Cardiac fibroblast (primary cell): ENCODE data around the gene CERK.
A peak's percentile ranks its signal among the peaks of the same experiment; 100 is the strongest.

ENCODE experiments used
- DNase-seq, 2 donors: peaks; one replicate each; pipeline versions ENCODE4 v3.0.0 to v3.0.0-alpha.2; 2010; ENCODE audit warnings: low read depth in 2 of 2
- H3K4me3 ChIP-seq, 2 donors: replicated peaks in 1 of 2; 1 replicate in 1 of 2; 2 replicates in 1 of 2; pipeline ENCODE4 v1.5.1; 2011; ENCODE audit warnings: low read depth in 2 of 2, low read length in 2 of 2, mild to moderate bottlenecking in 2 of 2, moderate library complexity in 1 of 2
- TF ChIP-seq, protein P1 (sequence below): IDR thresholded peaks from one replicate; pipeline ENCODE4 v1.5.1; 2011; ENCODE audit warnings: low read depth, mild to moderate bottlenecking, low read length, inconsistent platforms

The CERK gene

DNA sequence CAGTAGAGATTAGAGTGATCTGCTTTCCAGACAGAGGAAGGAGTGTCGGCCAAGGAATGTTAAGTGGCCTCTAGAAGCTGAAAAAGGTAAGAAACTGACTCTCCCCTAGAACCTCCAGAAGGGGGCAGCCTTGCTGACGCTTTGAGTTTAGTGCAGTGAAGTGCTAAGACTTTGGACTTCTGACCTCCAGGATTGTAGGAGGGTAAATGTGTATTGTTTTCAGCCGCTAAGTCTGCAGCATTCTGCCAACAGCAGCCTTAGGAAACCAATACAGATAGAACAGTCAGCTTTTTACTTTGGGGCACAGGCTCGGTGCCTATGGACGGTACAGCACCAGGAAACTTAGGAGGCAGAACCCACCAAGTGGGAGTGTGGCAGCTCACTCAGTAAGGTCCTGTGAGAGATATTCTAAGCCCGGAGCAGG lies 20.8 kb upstream of the CERK start:
- DNase-seq = peak; percentile 81 to 82
- TF ChIP-seq, protein P1, sequence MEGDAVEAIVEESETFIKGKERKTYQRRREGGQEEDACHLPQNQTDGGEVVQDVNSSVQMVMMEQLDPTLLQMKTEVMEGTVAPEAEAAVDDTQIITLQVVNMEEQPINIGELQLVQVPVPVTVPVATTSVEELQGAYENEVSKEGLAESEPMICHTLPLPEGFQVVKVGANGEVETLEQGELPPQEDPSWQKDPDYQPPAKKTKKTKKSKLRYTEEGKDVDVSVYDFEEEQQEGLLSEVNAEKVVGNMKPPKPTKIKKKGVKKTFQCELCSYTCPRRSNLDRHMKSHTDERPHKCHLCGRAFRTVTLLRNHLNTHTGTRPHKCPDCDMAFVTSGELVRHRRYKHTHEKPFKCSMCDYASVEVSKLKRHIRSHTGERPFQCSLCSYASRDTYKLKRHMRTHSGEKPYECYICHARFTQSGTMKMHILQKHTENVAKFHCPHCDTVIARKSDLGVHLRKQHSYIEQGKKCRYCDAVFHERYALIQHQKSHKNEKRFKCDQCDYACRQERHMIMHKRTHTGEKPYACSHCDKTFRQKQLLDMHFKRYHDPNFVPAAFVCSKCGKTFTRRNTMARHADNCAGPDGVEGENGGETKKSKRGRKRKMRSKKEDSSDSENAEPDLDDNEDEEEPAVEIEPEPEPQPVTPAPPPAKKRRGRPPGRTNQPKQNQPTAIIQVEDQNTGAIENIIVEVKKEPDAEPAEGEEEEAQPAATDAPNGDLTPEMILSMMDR = peak; percentile 84
- H3K4me3 ChIP-seq = no peak overlapping the region

DNA sequence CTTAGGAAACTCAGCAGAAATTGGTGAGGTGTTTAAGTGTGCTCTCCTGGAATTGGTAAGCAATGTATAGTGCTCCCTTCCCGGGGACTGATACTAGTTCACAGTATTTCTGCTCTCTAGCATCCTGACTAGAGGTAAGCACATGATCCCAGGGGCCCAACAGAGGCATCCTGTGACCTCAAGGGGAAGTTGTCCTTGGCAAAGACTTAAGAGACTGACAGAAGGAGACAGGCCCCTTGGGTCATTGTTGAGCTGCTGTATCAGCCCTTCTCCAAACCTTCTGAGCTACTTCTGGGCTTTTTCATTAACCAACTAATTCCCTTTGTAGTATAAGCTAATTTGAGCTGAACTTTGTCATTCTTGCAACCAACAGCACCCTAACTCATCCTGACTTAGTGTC lies 20.1 kb upstream of the CERK start:
- TF ChIP-seq, protein P1 = no peak
- no peak for DNase-seq
- H3K4me3 ChIP-seq = no peak overlapping the region

DNA sequence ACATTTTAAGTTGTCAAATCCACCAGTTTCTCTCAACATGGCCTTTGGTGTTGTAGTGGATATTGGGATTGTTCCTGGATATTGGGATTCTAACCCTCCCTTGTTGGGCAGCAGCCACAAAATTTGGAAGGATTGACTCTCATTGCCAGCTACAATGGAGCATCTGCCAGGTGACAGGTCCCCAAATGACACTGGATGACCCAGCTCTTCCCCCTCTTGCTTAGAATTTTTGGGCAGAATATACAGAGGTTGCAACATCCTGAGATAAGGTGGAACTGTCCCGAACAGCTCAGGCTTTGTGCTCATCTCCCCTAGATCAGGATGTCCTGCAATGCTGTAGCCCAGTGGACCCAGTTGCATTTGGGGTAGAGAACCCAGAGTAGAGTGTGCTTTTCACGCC lies 19.1 kb upstream of the CERK start:
- TF ChIP-seq, protein P1 = no peak
- no peak overlapping the region for H3K4me3 ChIP-seq
- no peak for DNase-seq

DNA sequence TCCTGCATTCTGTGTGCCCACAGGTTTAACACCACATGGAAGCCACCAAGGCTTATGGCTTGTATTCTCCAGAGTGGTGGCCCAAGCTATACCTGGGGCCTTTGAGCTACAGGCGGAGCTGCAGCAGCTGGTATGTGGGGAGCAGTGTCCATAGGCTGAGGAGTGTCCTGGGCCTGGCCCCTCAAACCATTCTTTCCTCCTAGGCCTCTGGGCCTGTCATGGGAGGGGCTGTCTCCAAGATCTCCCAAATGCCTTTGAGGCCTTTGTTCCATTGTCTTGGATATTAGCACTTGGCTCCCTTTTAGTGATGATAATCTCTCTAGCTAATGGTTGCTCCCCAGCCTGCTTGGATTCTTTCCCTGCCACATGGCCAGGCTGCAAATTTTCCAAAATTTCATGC lies 18.0 kb upstream of the CERK start:
- H3K4me3 ChIP-seq = no peak overlapping the region
- TF ChIP-seq, protein P1 = no peak
- DNase-seq = no peak

DNA sequence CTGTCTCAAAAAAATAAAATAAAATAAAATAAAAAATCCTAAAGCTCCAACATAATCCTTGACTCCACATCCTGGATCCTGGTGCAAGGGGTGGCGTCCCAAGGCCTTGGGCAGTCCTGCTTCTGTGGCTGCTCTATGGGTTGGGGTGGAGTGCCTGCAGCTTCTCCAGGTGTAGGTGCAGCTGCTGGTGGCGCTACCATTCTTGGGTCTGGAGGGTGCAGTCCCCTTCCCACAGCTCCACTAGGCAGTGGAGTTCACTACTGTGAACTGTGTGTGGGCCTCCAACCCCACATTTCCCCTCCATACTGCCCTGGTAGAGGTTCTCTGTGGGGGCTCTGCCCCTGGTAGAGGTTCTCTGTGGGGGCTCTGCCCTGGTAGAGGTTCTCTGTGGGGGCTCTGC lies 17.5 kb upstream of the CERK start:
- H3K4me3 ChIP-seq = no peak overlapping the region
- DNase-seq = no peak
- TF ChIP-seq, protein P1 = no peak

DNA sequence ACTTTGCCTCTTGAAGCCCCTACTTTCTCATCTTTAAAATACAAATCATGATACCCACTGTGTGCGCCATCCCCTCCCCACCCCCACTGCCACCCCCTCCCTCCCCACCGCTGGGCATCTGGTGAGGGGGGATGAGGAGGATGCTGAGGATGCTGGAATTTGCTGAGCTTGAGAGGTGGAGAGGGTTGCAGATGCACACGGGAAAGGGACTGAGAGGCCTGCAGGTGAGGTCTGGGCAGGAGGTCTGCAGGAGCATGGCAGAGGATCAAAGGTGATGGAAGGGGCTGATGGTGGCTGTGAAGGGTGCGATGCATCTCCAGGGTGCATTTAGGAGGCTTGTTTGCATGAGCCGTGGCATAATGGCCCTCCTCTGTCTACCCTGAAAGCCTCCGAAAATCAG lies 16.8 kb upstream of the CERK start:
- H3K4me3 ChIP-seq = no peak overlapping the region
- TF ChIP-seq, protein P1 = no peak
- no peak for DNase-seq

DNA sequence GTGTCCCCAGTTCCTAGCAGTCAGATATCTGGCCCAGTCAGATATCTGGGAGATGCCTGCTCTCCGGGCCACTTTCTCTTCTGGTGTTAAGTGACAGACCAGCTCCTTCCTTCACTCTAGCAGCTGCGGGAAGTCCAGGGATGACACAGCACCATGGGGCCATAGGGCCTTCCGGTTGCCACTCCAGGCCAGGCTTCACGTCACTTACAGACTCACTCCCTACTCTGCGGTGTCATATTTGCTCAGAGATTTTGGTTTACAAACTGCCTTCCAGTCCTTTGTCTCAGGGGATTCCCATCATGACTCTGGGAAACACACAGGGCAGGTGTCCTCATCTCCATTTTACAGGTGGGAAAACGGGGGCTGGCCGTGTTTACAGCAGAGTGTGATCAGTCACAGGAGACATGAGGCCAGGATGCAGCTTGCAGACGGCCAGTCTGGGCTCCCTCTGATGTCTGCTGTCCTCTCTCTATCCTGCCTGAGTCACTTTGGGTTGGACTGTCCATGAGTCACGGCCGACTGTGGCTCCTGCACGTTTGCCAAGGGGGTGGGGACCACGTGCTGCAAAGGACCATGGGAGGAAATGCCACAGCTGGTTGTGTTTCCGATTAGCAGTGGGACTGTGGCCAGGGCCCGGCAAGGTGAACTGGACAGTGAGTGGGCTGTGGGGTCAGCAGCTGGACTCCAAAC lies 16.2 kb upstream of the CERK start:
- TF ChIP-seq, protein P1 = no peak
- peak overlapping the region in 1 of 2 donors; percentile 14 for H3K4me3 ChIP-seq
- peak; percentile 96 to 99 for DNase-seq
